Activated naive CD4-positive, alpha-beta T cell treated with anti-CD3 and anti-CD28 coated beads for 36 hours (primary cell): ENCODE results near the gene COX7C. TPM values are rescaled to one million over a fixed set of nuclear protein-coding genes. Genes with fewer than 3 reads are reported as not detected.
"Not testable (repeated sequence)": the region's sequence is repeated elsewhere in the genome, so short reads cannot be mapped to it uniquely, and the experiment has no call there.

Source experiments
- CTCF ChIA-PET: fragments of 350-600 bp; sonication (Branson Sonifier 250); formaldehyde crosslinking; loops from one replicate; lab custom pipeline; 2021; ENCODE audit warnings: antibody characterized with exemption; lab: Charles Lee
- DNase-seq: peaks from one replicate; pipeline ENCODE4 v3.0.0-alpha.2; 2020
- H3K27ac Mint-ChIP-seq: one replicate; pipeline ENCODE4 v1.8.0; 2021; ENCODE audit warnings: mild to moderate bottlenecking, mixed read lengths
- H3K27me3 Mint-ChIP-seq: one replicate; pipeline ENCODE4 v1.8.0; 2021; ENCODE audit warnings: low read depth, mixed read lengths
- H3K36me3 Mint-ChIP-seq: one replicate; pipeline ENCODE4 v1.8.0; 2021; ENCODE audit warnings: low read depth, mixed read lengths
- H3K4me1 Mint-ChIP-seq: one replicate; pipeline ENCODE4 v1.8.0; 2021; ENCODE audit warnings: low read depth, mixed read lengths
- H3K4me3 Mint-ChIP-seq: one replicate; pipeline ENCODE4 v1.8.0; 2021; ENCODE audit warnings: mild to moderate bottlenecking, moderate library complexity, mixed read lengths
- H3K9me3 Mint-ChIP-seq: one replicate; pipeline ENCODE4 v1.8.0; 2021; ENCODE audit warnings: mixed read lengths
- intact Hi-C: fragments of 100-400 bp; cut with micrococcal nuclease; formaldehyde crosslinking; loops from one replicate; pipeline ENCODE4 v1.15.1; 2023
- total RNA-seq, 2 experiments: library from RNA; stranded (reverse); gene quantifications; one replicate each; pipeline ENCODE4 v1.2.3, GENCODE V29; 2021

Gene COX7C
- total RNA-seq, 2 experiments from 2014 or later, result 925 to 952 TPM

GRCh38 chr5:86625148-86625547 is 7.4 kb downstream of the COX7C start:
- Mint-ChIP-seq H3K27me3 (no peaks in the 10 kb centered on the region), H3K36me3 (peaks cover 14% of the 10 kb centered on the region), H3K27ac (no peak overlapping the region), H3K9me3 (no peaks in the 10 kb centered on the region), H3K4me1 (peaks cover 5% of the 10 kb centered on the region), H3K4me3 (no peak overlapping the region)
- no peak for DNase-seq
- CTCF ChIA-PET, result no interaction called here
- intact Hi-C loops, result no loop called here

GRCh38 chr5:86626149-86626548 is 8.4 kb downstream of the COX7C start:
- no peaks in the 10 kb centered on the region for H3K4me1 Mint-ChIP-seq

GRCh38 chr5:86631165-86631564 is 13.4 kb downstream of the COX7C start:
- Mint-ChIP-seq H3K4me1 (no peaks in the 10 kb centered on the region), H3K27me3 (peaks cover 5% of the 10 kb centered on the region), H3K9me3 (no peaks in the 10 kb centered on the region), H3K27ac (no peak overlapping the region), H3K36me3 (no peaks in the 10 kb centered on the region), H3K4me3 (no peak overlapping the region)
- CTCF ChIA-PET, result no interaction called here
- no peak for DNase-seq
- intact Hi-C loops, result no loop called here

More at GRCh38 chr5:86626149-86626548, 8.4 kb downstream of the COX7C start:
- Mint-ChIP-seq H3K4me3 (no peak overlapping the region), H3K27me3 (no peaks in the 10 kb centered on the region), H3K9me3 (no peaks in the 10 kb centered on the region), H3K36me3 (peaks cover 6% of the 10 kb centered on the region), H3K27ac (no peak overlapping the region)
- CTCF ChIA-PET, result interaction anchor here (0.8 kb wide), 1 partner anchor 53 kb away, joined by 3 read pairs; no protein-coding TSS in a partner anchor
- intact Hi-C loops, result no loop called here
- peak; percentile 10 for DNase-seq

GRCh38 chr5:86640998-86641397 is 23.3 kb downstream of the COX7C start:
- CTCF ChIA-PET, result no interaction called here
- no peak for DNase-seq
- intact Hi-C loops, result no loop called here
- Mint-ChIP-seq H3K4me3 (no peak overlapping the region), H3K4me1 (no peaks in the 10 kb centered on the region), H3K36me3 (no peaks in the 10 kb centered on the region), H3K27me3 (peaks cover 7% of the 10 kb centered on the region), H3K9me3 (no peaks in the 10 kb centered on the region), H3K27ac (no peak overlapping the region)

- CTCF ChIA-PET, result no interaction called here
- H3K27ac Mint-ChIP-seq, result no peak overlapping the region
- intact Hi-C loops, result no loop called here
- H3K27me3 Mint-ChIP-seq, result peaks cover 14% of the 10 kb centered on the region
- DNase-seq, result no peak
- H3K36me3 Mint-ChIP-seq, result no peaks in the 10 kb centered on the region
- no peaks in the 10 kb centered on the region for H3K4me1 Mint-ChIP-seq
- no peak overlapping the region for H3K4me3 Mint-ChIP-seq
- no peaks in the 10 kb centered on the region for H3K9me3 Mint-ChIP-seq
Measured at GRCh38 chr5:86644843-86645242, 27.1 kb downstream of the COX7C start.

- intact Hi-C loops, result no loop called here
- H3K4me3 Mint-ChIP-seq, result no peak overlapping the region
- CTCF ChIA-PET, result no interaction called here
- H3K9me3 Mint-ChIP-seq, result no peaks in the 10 kb centered on the region
- no peak overlapping the region for H3K27ac Mint-ChIP-seq
- no peak for DNase-seq
- H3K27me3 Mint-ChIP-seq, result peaks cover 14% of the 10 kb centered on the region
- no peaks in the 10 kb centered on the region for H3K4me1 Mint-ChIP-seq
- H3K36me3 Mint-ChIP-seq, result no peaks in the 10 kb centered on the region
Measured at GRCh38 chr5:86645885-86646284, 28.1 kb downstream of the COX7C start.

GRCh38 chr5:86646671-86647070 is 28.9 kb downstream of the COX7C start:
- no peak for DNase-seq
- Mint-ChIP-seq H3K27ac (no peak overlapping the region), H3K9me3 (no peaks in the 10 kb centered on the region), H3K27me3 (peaks cover 14% of the 10 kb centered on the region), H3K36me3 (no peaks in the 10 kb centered on the region), H3K4me1 (no peaks in the 10 kb centered on the region), H3K4me3 (no peak overlapping the region)
- CTCF ChIA-PET, result no interaction called here
- intact Hi-C loops, result no loop called here

GRCh38 chr5:86649832-86650505 is 32.2 kb downstream of the COX7C start:
- no peaks in the 10 kb centered on the region for H3K9me3 Mint-ChIP-seq
- H3K36me3 Mint-ChIP-seq, result no peaks in the 10 kb centered on the region
- H3K4me1 Mint-ChIP-seq, result no peaks in the 10 kb centered on the region
- CTCF ChIA-PET, result interaction anchor here (0.6 kb wide), 1 partner anchor 675 kb away, joined by 3 read pairs; no protein-coding TSS in a partner anchor
- H3K4me3 Mint-ChIP-seq, result no peak overlapping the region
- no peak overlapping the region for H3K27ac Mint-ChIP-seq
- intact Hi-C loops, result no loop called here
- peaks cover 14% of the 10 kb centered on the region for H3K27me3 Mint-ChIP-seq
- no peak for DNase-seq

GRCh38 chr5:86660771-86661170 is 43.0 kb downstream of the COX7C start:
- H3K27ac Mint-ChIP-seq, H3K36me3 Mint-ChIP-seq, DNase-seq, intact Hi-C loops, H3K4me3 Mint-ChIP-seq, CTCF ChIA-PET, H3K9me3 Mint-ChIP-seq, H3K4me1 Mint-ChIP-seq: not testable (repeated sequence)
- H3K27me3 Mint-ChIP-seq, result peaks cover 18% of the 10 kb centered on the region

GRCh38 chr5:86664173-86664572 is 46.4 kb downstream of the COX7C start:
- Mint-ChIP-seq H3K4me1 (peaks cover 3% of the 10 kb centered on the region), H3K36me3 (no peaks in the 10 kb centered on the region), H3K27me3 (peaks cover 18% of the 10 kb centered on the region), H3K4me3 (no peak overlapping the region), H3K9me3 (peaks cover 4% of the 10 kb centered on the region), H3K27ac (no peak overlapping the region)
- CTCF ChIA-PET, result no interaction called here
- intact Hi-C loops, result no loop called here
- DNase-seq, result no peak

- H3K4me1 Mint-ChIP-seq, result peaks cover 3% of the 10 kb centered on the region
- H3K36me3 Mint-ChIP-seq, result no peaks in the 10 kb centered on the region
- peaks cover 15% of the 10 kb centered on the region for H3K27me3 Mint-ChIP-seq
- intact Hi-C loops, result no loop called here
- no peak overlapping the region for H3K27ac Mint-ChIP-seq
- peak overlapping the region; percentile 49 for H3K4me3 Mint-ChIP-seq
- CTCF ChIA-PET, result no interaction called here
- peak; percentile 32 for DNase-seq
- H3K9me3 Mint-ChIP-seq, result no peaks in the 10 kb centered on the region
Measured at GRCh38 chr5:86665984-86666760, 48.4 kb downstream of the COX7C start.

GRCh38 chr5:86666981-86667380 is 49.2 kb downstream of the COX7C start:
- no peak overlapping the region for H3K27ac Mint-ChIP-seq
- H3K27me3 Mint-ChIP-seq, result peaks cover 12% of the 10 kb centered on the region
- no peak overlapping the region for H3K4me3 Mint-ChIP-seq
- CTCF ChIA-PET, result no interaction called here
- no peaks in the 10 kb centered on the region for H3K36me3 Mint-ChIP-seq
- intact Hi-C loops, result no loop called here
- peaks cover 3% of the 10 kb centered on the region for H3K4me1 Mint-ChIP-seq
- DNase-seq, result no peak
- no peaks in the 10 kb centered on the region for H3K9me3 Mint-ChIP-seq
